Dendritic cell treated with granulocyte-macrophage colony-stimulating factor and Interleukin-4, amounts not matched to agents 40 ng/mL and 50 ng/mL, for 4 days (primary cell): ENCODE measurements around the gene PLPPR2.
"Not testable (repeated sequence)": the region's sequence is repeated elsewhere in the genome, so short reads cannot be mapped to it uniquely, and the experiment has no call there.

Source experiments
- H3K27ac Mint-ChIP-seq: one replicate; pipeline ENCODE4 v1.8.0; 2022; ENCODE audit warnings: mild to moderate bottlenecking, mixed read lengths
- H3K27me3 Mint-ChIP-seq: one replicate; pipeline ENCODE4 v1.8.0; 2022; ENCODE audit warnings: mild to moderate bottlenecking, mixed read lengths
- H3K36me3 Mint-ChIP-seq: one replicate; pipeline ENCODE4 v1.8.0; 2022; ENCODE audit warnings: low read depth, mixed read lengths
- H3K4me1 Mint-ChIP-seq: one replicate; pipeline ENCODE4 v1.8.0; 2022; ENCODE audit warnings: low read depth, mixed read lengths
- H3K4me3 Mint-ChIP-seq: one replicate; pipeline ENCODE4 v1.8.0; 2022; ENCODE audit warnings: mild to moderate bottlenecking, moderate library complexity, mixed read lengths
- H3K9me3 Mint-ChIP-seq: one replicate; pipeline ENCODE4 v1.8.0; 2022; ENCODE audit warnings: mixed read lengths
- intact Hi-C: fragments of 100-400 bp; cut with micrococcal nuclease; formaldehyde crosslinking; loops from one replicate; pipeline ENCODE4 v1.15.0; 2022

PLPPR2 gene

GRCh38 chr19:11384778-11385129 lies 29.5 kb downstream of the PLPPR2 start:
- H3K27ac Mint-ChIP-seq: peak overlapping the region; percentile 51
- intact Hi-C loops: no loop called here
- no peak overlapping the region for H3K4me3 Mint-ChIP-seq

DNA sequence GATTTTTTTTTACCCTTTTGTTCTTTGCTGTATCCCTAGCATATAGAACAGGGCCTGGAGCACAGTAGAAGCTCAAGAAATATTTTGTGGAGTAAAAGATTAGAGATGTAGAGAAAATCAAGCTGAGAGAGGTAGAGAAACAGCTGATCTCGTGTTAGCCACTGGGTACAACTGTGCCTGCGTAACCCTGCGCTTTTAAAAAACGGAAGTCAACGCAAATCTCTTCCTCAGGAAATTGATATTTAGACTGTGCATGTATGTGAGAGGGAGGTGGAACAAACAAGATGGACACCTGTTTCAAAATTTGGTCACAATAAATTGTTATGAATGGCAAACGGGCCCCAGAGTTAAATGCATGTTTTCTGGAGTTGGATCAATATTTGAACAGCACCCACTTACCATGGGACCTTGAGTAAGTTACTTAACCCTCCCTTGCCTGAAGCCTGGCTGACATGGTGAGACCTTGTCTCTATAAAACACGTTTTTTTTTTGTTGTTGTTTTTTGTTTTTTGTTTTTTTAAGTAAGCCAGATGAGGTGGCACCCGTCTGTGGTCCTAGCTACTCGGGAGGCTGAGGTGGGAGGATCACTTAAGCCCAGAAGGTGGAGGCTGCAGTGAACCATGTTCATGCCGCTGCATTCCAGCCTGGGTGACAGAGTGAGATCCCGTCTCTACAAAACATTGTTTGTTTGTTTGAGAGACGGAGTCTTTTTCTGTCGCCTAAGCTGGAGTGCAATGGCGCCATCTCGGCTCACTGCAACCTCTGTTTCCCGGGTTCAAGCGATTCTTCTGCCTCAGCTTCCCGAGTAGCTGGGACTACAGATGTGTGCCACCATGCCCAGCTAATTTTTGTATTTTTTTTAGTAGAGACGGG lies 32.2 kb downstream of the PLPPR2 start:
- peaks cover 35% of the 10 kb centered on the region for H3K4me1 Mint-ChIP-seq
- peak overlapping the region; percentile 79 for H3K27ac Mint-ChIP-seq
- H3K27me3 Mint-ChIP-seq: peaks cover 21% of the 10 kb centered on the region
- no peaks in the 10 kb centered on the region for H3K36me3 Mint-ChIP-seq
- peaks cover 8% of the 10 kb centered on the region for H3K9me3 Mint-ChIP-seq
- intact Hi-C loops: no loop called here
- H3K4me3 Mint-ChIP-seq: no peak overlapping the region

More at GRCh38 chr19:11384778-11385129, 29.5 kb downstream of the PLPPR2 start:
- Mint-ChIP-seq H3K9me3 (no peaks in the 10 kb centered on the region), H3K27me3 (peaks cover 28% of the 10 kb centered on the region), H3K4me1 (peaks cover 52% of the 10 kb centered on the region), H3K36me3 (peaks cover 16% of the 10 kb centered on the region)

GRCh38 chr19:11390359-11390758 lies 35.1 kb downstream of the PLPPR2 start:
- Mint-ChIP-seq H3K4me3 (no peak overlapping the region), H3K4me1 (peaks cover 15% of the 10 kb centered on the region), H3K27me3 (peaks cover 19% of the 10 kb centered on the region), H3K27ac (no peak overlapping the region), H3K9me3 (peaks cover 8% of the 10 kb centered on the region), H3K36me3 (no peaks in the 10 kb centered on the region)
- intact Hi-C loops: no loop called here

DNA sequence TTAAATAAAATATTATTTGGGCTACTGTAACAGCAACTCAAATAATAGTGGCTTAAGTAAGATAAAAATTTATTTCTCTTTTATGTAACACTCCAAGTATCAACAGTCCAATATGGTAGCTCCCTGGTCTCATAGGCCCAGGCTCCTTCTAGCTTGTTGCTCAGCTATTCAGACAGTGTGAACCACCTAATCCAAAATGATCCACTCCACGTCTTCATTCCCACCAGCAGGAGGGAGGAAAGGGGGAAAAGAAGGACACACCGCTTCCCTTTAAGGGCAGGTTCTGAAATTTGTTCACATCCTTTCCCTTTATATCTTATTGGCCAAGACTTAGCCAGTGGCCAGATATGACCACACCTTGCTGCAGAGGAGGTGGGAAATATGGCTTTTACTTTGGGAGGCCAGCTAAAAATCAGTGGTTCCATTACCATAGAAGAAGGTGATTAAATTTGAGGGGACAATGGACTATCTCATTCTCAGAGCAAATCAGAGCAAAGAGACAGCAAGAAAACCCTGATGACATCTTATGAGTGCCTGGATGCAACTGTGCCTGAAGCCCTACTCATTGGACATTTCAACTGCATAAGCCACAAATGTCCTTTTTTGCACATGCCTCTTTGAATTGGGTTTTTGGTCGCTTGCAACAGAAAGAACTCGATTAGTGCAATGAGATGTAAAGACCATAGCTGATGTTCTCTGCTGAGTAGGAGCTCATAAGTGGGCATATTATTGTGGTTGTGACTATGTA lies 35.9 kb downstream of the PLPPR2 start:
- no peak overlapping the region for H3K27ac Mint-ChIP-seq
- no peaks in the 10 kb centered on the region for H3K36me3 Mint-ChIP-seq
- H3K4me1 Mint-ChIP-seq: peaks cover 16% of the 10 kb centered on the region
- intact Hi-C loops: no loop called here
- H3K27me3 Mint-ChIP-seq: peaks cover 22% of the 10 kb centered on the region
- no peak overlapping the region for H3K4me3 Mint-ChIP-seq
- H3K9me3 Mint-ChIP-seq: peaks cover 8% of the 10 kb centered on the region

GRCh38 chr19:11397089-11397610 lies 41.9 kb downstream of the PLPPR2 start:
- H3K9me3 Mint-ChIP-seq: no peaks in the 10 kb centered on the region
- no peak overlapping the region for H3K27ac Mint-ChIP-seq
- peaks cover 5% of the 10 kb centered on the region for H3K4me1 Mint-ChIP-seq
- intact Hi-C loops: no loop called here
- peaks cover 30% of the 10 kb centered on the region for H3K27me3 Mint-ChIP-seq
- H3K4me3 Mint-ChIP-seq: no peak overlapping the region
- no peaks in the 10 kb centered on the region for H3K36me3 Mint-ChIP-seq

- H3K36me3 Mint-ChIP-seq: no peaks in the 10 kb centered on the region
- H3K4me1 Mint-ChIP-seq: peaks cover 5% of the 10 kb centered on the region
- H3K9me3 Mint-ChIP-seq: no peaks in the 10 kb centered on the region
- H3K4me3 Mint-ChIP-seq: no peak overlapping the region
- intact Hi-C loops: no loop called here
- H3K27me3 Mint-ChIP-seq: peaks cover 19% of the 10 kb centered on the region
- no peak overlapping the region for H3K27ac Mint-ChIP-seq
Observed at GRCh38 chr19:11399667-11400066, 44.4 kb downstream of the PLPPR2 start.

- Mint-ChIP-seq H3K4me1 (no peaks in the 10 kb centered on the region), H3K27me3 (peaks cover 13% of the 10 kb centered on the region), H3K27ac (no peak overlapping the region), H3K4me3 (no peak overlapping the region), H3K9me3 (no peaks in the 10 kb centered on the region), H3K36me3 (no peaks in the 10 kb centered on the region)
- intact Hi-C loops: no loop called here
Observed at GRCh38 chr19:11400798-11401197, 45.6 kb downstream of the PLPPR2 start.

DNA sequence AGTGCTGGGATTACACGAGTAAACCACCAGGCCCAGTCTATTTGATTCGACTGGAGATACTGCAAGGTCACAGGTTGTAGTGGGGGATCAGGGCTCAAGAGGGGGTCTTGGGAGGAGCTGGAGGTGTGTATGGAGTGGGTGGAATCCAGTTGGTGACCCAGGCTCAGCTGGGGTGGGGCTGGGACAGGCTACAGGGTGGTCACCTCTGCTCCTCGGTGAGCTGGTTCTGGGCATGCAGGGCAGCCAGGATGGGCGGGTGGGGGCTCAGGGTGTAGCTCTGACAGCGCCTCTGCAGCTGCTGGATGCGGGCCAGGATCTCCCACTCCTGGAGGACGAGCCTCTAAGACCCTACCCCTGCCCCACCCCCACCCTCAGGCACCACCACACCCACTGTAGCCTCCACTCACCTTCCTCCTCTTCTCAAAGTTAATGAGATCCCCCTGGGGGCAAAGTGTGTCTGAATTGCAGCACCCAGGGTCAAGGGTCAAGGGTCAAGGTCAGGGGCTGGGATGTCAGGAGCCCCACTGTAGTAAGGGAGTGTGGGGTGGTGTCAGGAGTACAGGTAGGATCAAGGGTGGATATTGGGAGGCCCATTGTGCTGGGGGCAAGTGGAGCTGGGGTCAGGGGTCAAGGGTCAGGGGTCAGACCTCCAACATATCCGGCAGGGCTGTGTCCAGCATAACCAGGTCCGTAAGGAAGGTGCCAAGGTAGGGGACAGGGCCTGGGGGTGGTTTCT lies 46.7 kb downstream of the PLPPR2 start:
- Mint-ChIP-seq H3K27ac (no peak overlapping the region), H3K27me3 (peaks cover 20% of the 10 kb centered on the region), H3K4me3 (no peak overlapping the region), H3K4me1 (peaks cover 6% of the 10 kb centered on the region), H3K36me3 (no peaks in the 10 kb centered on the region), H3K9me3 (no peaks in the 10 kb centered on the region)
- intact Hi-C loops: no loop called here

DNA sequence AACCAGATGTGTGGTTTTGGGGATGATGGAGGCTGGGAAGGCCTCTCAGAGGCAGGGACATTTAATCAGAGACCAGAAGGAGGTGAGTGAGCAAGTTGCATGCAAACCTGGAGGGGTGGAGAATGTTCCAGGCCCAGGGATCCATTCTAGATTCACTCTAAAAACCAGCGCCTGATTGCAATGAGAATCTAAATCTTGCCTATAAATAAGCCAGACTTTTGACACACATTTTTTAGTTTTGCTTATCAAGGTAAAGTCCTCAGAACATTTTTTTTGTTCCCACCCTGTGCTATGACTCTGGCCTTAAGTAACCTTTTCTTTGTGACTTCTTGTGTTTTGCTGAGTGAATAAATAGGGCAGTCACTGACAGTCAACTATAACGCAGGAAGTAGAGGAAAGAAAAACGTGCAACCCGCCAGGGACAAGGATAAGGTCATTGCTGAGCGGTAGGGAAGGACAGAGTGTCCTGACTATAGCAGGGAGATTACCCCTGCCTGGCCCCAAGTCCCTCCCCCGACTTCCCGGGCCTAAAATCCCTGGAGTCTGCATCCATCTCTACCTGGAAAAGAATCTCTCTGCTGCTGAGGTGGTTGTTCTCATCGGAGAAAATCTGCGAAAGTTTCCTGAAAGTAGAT lies 49.5 kb downstream of the PLPPR2 start:
- no peak overlapping the region for H3K4me3 Mint-ChIP-seq
- H3K9me3 Mint-ChIP-seq: no peaks in the 10 kb centered on the region
- H3K27me3 Mint-ChIP-seq: peaks cover 33% of the 10 kb centered on the region
- H3K36me3 Mint-ChIP-seq: no peaks in the 10 kb centered on the region
- intact Hi-C loops: no loop called here
- peak overlapping the region; percentile 14 for H3K27ac Mint-ChIP-seq
- H3K4me1 Mint-ChIP-seq: peaks cover 12% of the 10 kb centered on the region

GRCh38 chr19:11405846-11406643 lies 50.8 kb downstream of the PLPPR2 start:
- H3K27me3 Mint-ChIP-seq: peaks cover 31% of the 10 kb centered on the region
- intact Hi-C loops: no loop called here
- no peak overlapping the region for H3K4me3 Mint-ChIP-seq
- no peaks in the 10 kb centered on the region for H3K36me3 Mint-ChIP-seq
- H3K9me3 Mint-ChIP-seq: no peaks in the 10 kb centered on the region
- H3K27ac Mint-ChIP-seq: no peak overlapping the region
- H3K4me1 Mint-ChIP-seq: peaks cover 12% of the 10 kb centered on the region

GRCh38 chr19:11406703-11407236 lies 51.5 kb downstream of the PLPPR2 start:
- peaks cover 36% of the 10 kb centered on the region for H3K27me3 Mint-ChIP-seq
- intact Hi-C loops, H3K36me3 Mint-ChIP-seq, H3K27ac Mint-ChIP-seq, H3K9me3 Mint-ChIP-seq, H3K4me3 Mint-ChIP-seq: not testable (repeated sequence)
- peaks cover 12% of the 10 kb centered on the region for H3K4me1 Mint-ChIP-seq

DNA sequence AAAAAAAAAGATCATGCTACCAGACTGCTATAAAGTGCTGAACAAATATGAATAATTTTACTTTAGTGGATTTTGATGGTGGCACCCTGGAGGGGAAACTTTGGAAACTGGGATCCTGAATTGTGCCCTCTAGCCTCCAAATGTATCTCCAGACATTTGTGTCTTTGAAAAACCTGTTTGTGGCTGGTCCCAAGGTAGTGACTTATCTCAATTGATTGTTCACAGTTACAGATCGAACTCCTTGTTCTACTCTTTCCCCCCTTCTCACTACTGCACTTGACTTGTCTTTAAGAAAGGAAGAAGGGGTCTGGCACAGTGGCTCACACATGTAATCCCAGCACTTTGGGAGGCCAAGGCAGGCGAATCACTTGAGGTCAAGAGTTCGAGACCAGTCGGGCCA lies 53.4 kb downstream of the PLPPR2 start:
- Mint-ChIP-seq H3K36me3 (no peaks in the 10 kb centered on the region), H3K27ac (no peak overlapping the region), H3K4me1 (peaks cover 12% of the 10 kb centered on the region), H3K9me3 (no peaks in the 10 kb centered on the region), H3K27me3 (peaks cover 38% of the 10 kb centered on the region), H3K4me3 (no peak overlapping the region)
- intact Hi-C loops: no loop called here

DNA sequence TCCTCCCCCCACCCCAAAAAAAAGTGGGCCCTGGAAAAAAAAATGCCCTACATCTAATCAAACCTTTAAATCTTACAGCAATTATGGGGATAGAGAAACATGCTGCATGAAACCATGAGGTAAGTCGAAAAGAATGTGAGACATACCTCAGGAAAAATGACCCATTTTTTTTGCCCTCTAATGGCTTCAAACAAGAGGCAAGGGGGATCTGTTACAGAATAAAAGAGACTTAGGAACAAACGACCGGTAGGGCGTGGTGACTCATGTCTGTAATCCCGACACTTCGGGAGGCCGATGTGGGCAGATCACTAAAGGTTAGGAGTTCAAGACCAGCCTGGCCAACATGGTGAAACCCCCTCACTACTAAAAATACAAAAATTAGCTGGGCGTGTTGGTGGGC lies 55.5 kb downstream of the PLPPR2 start:
- H3K27me3 Mint-ChIP-seq: peaks cover 45% of the 10 kb centered on the region
- no peak overlapping the region for H3K27ac Mint-ChIP-seq
- intact Hi-C loops: no loop called here
- H3K4me1 Mint-ChIP-seq: peaks cover 12% of the 10 kb centered on the region
- no peaks in the 10 kb centered on the region for H3K9me3 Mint-ChIP-seq
- H3K4me3 Mint-ChIP-seq: no peak overlapping the region
- H3K36me3 Mint-ChIP-seq: no peaks in the 10 kb centered on the region
